HG03095 (cell line): ENCODE measurements around the gene OR11H7.
"Not testable (repeated sequence)": the region's sequence is repeated elsewhere in the genome, so short reads cannot be mapped to it uniquely, and the experiment has no call there.

Experiments used
- ATAC-seq: cut with Tn5 transposase; IDR thresholded peaks from one replicate; pipeline ENCODE4 v1.9.1; 2021; ENCODE audit warnings: moderate library complexity; ENCODE audit not compliant: unreplicated experiment

OR11H7 gene

GRCh38 chr14:20228681-20229080 lies at the start of gene OR11H7:
OR11H7 (plus strand) TSS chr14:20228981.
- ATAC-seq = no peak

GRCh38 chr14:20179218-20179617 lies 49.6 kb upstream of the OR11H7 start:
- ATAC-seq = no peak

- no peak for ATAC-seq
Measured at GRCh38 chr14:20179880-20180279, 48.9 kb upstream of the OR11H7 start.

- no peak for ATAC-seq
Measured at GRCh38 chr14:20180486-20180885, 48.3 kb upstream of the OR11H7 start.

- no peak for ATAC-seq
Measured at GRCh38 chr14:20184181-20184580, 44.6 kb upstream of the OR11H7 start.

GRCh38 chr14:20190596-20190995 lies 38.2 kb upstream of the OR11H7 start, which contains the start of gene OR11G2:
OR11G2 (plus strand) TSS chr14:20190896; CDS start chr14:20197438, 6,542 bp downstream.
- no peak for ATAC-seq

GRCh38 chr14:20191396-20191795 lies 37.4 kb upstream of the OR11H7 start:
- ATAC-seq = no peak

GRCh38 chr14:20194101-20194500 lies 34.7 kb upstream of the OR11H7 start:
- ATAC-seq = no peak

- ATAC-seq = not testable (repeated sequence)
Measured at GRCh38 chr14:20195170-20195569, 33.6 kb upstream of the OR11H7 start.

- no peak for ATAC-seq
Measured at GRCh38 chr14:20195911-20196310, 32.9 kb upstream of the OR11H7 start.

GRCh38 chr14:20197459-20197858 lies 31.3 kb upstream of the OR11H7 start:
- no peak for ATAC-seq

- ATAC-seq = no peak
Measured at GRCh38 chr14:20198991-20199390, 29.8 kb upstream of the OR11H7 start.

GRCh38 chr14:20204721-20205120 lies 24.1 kb upstream of the OR11H7 start:
- no peak for ATAC-seq

GRCh38 chr14:20209595-20209994 lies 19.2 kb upstream of the OR11H7 start:
- no peak for ATAC-seq

- not testable (repeated sequence) for ATAC-seq
Measured at GRCh38 chr14:20212406-20212805, 16.4 kb upstream of the OR11H7 start.

- no peak for ATAC-seq
Measured at GRCh38 chr14:20215196-20215595, 13.6 kb upstream of the OR11H7 start.

- ATAC-seq = no peak
Measured at GRCh38 chr14:20219033-20219432, 9.7 kb upstream of the OR11H7 start.

GRCh38 chr14:20223410-20223809 lies 5.4 kb upstream of the OR11H7 start, which contains the start of gene OR11H6:
OR11H6 (plus strand) TSS chr14:20223710; CDS start chr14:20223710, 0 bp downstream.
- no peak for ATAC-seq

- ATAC-seq = not testable (repeated sequence)
Measured at GRCh38 chr14:20235415-20235814, 6.6 kb downstream of the OR11H7 start.

- no peak for ATAC-seq
Measured at GRCh38 chr14:20247646-20248246, 19.0 kb downstream of the OR11H7 start.

GRCh38 chr14:20262642-20263128 lies 33.9 kb downstream of the OR11H7 start:
- ATAC-seq = no peak

GRCh38 chr14:20264361-20264760 lies 35.6 kb downstream of the OR11H7 start:
- ATAC-seq = not testable (repeated sequence)

GRCh38 chr14:20274062-20274461 lies 45.3 kb downstream of the OR11H7 start:
- no peak for ATAC-seq
